NCI-H2196 (cell line): ENCODE measurements around the gene PTPRN2.

ENCODE experiments used
- DNase-seq: peaks from one replicate; lab custom pipeline; 2025; ENCODE audit not compliant: unreplicated experiment; lab: John Stamatoyannopoulos, UW

The PTPRN2 gene

DNA sequence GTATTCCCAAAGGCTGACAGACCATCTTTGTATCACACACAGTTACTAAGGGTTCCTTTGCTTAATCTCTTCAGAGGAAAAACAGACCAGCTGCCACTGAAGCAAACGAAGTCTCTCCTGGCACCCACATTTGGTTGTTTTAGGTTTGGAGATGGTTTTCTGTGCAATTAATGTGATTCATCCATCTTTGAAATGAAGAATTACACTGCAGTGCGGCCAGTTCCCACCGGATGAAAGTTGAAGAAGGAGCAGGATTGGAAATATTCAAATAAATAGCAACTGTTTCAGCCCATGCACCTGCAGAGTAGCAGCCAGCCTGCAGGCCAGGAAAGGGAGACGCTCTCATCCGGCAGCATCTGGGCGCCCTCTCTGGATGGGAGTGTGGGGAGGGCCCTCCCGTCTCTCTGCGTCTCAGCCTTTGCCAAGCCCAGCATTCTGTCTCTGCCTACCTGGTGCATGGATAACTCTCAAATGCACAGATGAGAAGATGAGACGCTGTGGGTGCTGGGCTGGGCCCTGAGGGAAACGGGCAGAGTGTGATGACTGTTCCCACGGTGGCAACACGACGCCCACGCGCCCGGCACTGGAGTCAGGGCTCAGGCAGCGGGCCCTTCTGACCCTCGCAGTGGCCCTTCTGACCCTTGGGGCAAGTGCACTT lies 214.0 kb downstream of the PTPRN2 start:
- DNase-seq, result no peak

DNA sequence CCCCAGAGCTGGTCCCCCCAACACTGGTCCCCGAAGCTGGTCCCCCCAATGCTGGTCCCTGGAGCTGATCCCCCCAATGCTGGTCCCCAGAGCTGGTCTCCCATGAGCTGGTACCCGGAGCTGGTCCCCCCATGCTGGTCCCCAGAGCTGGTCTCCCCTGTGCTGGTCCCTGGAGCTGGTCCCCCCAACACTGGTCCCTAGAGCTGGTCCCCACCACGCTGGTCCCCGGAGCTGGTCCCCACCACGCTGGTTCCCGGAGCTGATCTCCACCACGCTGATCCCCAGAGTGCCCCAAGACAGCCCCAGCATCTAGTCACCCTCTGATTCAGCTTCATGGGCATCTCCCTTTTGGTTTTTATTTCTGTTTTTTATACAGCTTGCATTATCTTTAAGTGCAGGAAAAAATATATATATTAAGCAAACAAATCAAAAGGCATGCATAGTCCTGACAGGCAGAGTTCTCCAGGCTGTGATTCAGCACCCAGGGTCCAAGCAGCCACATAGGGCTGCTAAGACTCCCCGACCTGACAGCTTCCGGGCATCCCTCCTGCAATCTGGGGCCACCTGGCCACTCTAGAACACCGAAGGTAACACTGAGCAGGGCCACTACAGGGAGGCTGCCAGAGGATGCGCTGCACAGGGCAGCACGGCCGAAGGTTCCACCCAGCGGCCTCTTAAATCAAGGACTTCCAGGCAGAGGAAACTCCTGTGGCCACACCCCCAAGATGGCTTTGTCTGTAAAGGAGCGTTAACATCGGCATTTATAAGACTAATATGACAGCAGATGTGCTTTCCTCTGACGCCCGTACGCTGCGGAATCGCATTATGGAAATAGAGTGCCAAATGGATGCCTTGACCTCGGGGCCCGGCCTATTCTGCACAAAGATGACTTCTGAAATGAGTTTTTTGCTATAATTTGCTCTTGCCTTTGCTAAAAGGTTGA lies 215.0 kb downstream of the PTPRN2 start:
- DNase-seq, result no peak

DNA sequence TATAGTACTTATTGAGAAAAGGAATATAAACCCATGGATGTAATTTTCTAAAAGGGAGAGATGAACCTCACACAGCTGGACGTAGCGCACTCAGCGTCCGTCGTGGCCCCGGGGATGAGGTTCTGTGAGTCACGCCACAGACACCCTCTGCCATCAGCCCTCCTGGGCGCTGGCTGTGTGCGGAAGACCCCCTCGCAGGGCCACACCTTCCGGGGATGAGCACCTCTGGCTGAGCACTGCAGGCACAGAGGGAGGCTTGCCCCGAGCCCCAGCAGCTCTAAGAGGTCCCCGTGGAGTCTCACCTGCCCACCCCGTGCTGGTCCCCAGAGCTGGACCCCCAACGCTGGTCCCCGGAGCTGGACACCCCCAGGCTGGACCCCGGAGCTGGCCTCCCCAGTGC lies 215.8 kb downstream of the PTPRN2 start:
- DNase-seq, result no peak

DNA sequence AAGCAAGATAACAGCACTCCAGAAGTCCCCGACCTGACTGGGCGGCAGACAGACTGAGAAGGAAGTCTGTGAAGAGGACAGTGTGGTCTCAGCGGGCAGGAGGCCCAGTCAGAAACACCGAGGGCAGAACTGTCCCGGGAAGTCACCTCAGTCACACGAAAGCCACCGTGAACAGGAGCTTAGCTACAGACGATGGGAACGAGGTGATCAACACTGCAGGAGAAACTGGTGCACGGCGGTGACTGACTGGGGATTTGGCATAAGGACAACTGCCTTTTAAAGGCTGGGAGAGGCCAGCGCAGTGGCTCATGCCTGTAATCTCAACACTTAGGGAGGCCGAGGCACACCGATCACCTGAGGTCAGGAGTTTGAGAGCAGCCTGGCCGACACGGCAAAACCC lies 217.8 kb downstream of the PTPRN2 start:
- no peak for DNase-seq

DNA sequence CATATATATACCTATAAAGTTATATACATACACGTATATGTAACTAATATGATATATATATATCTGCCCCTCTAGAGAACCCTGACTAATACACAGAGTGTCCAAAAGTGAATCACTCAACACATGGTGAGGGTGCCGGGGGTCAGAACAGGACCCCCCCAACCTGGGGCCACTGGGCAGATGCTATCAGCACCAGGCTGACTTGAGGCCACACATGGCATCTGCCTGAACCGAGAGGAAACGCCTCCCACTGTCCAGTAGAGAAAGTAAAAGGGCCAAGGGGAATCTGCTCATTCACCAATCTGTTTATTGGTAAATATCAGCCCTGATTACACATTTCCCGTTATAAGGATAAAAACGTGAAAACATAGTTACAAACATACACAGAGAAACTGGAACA lies 218.3 kb downstream of the PTPRN2 start:
- no peak for DNase-seq

DNA sequence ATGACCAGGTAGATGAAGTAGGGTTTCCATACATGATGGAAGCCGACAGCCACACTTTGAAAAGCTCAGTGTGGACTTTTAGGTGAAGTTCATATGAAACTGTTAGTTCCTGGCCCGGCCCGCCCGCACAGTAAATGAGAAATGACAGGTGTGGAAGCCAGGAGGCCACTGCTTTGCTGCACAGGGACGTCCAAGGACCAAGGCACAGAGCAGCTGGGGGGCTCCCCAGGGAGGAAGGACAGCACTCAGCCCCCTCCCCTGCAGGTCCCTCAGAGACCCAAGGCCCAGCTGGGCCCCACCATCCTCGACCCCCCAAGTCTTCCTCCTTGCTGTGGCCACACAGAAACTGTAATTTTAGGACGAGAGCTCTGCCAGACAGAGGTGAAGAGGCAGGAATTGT lies 219.2 kb downstream of the PTPRN2 start:
- no peak for DNase-seq

DNA sequence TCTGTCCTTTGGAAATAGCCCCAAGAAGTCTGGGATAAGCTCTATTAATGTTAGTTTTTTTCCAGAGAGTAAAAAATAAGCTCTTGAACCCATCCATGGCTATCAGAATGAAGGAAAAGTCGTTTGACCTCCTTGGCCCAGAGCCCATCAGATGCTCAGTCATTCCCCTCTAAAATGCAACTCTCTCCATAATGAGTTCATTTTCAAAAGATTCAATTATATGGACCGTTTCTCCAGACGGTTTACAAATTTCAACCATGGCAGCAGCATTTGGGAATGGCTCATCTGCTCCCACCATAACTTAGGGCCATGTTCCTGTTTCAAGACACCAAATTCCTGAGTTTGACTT lies 220.0 kb downstream of the PTPRN2 start:
- DNase-seq, result no peak

DNA sequence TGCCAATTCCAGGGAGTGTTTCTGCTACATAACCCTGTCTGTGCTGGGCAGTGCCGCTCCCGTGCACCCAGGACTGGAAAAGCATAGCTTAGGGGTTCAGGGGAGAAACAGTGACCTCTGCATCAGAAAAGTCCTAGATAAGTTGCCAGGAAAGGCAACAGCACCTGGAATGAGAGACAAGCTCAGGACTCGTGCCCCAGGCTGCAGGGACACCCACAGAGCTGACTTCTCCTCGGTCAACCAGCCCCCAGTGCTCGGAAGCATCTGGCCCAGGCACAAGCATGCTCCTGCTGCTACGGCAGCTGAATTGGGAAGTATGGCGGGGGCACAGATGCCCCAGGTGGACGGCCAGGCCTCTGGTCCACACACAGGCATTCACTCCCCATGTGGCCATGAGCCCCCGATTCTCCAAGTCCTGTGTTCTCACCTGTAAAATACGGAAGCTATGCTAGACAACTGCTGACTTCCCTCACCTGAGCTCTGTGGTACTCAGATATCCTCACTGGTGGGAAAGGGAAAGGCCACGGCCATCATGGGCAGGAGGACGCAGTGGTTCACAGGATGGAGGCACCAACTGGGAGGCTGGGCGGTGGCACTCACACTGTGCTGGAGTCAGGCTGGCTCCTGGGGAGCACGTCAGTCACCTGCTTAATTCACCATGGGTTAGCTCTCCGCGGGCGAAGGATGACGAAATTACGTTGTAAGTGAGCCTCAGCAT lies 220.5 kb downstream of the PTPRN2 start:
- DNase-seq, result no peak

DNA sequence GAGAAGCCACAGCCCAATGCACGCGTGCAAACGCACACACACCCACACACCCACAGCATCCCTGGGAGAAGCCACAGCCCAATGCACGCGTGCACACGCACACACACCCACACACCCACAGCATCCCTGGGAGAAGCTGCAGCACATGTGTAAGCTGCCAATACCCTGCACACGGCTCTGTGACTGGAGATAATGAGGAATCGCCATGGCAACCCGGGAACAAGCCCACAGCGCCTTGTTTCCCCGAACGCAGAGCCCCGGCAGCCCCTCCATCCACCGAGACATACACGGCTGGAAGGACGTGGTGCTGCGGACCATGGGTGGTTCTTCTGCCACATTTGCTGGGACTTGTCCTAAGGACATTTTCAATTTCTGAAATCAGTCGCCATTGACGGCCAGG lies 221.3 kb downstream of the PTPRN2 start:
- no peak for DNase-seq

DNA sequence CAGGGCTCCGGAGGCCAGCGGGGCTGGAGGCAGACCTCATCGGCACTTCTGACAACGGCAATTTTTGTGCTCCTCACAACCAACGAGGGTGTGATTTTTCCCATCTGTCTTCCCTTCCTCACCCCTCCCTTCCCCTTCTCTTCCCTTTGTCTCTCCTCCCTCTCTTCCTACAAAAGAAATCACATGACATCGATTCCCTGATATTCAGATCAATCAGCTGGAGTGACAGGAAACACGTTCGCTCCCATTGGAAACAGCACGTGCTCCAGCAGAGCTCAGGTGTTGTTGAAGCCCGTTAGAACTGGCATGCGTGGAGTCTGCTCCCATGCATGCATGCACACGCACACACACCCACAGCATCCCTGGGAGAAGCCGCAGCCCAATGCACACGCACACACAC lies 222.4 kb downstream of the PTPRN2 start:
- DNase-seq, result no peak

DNA sequence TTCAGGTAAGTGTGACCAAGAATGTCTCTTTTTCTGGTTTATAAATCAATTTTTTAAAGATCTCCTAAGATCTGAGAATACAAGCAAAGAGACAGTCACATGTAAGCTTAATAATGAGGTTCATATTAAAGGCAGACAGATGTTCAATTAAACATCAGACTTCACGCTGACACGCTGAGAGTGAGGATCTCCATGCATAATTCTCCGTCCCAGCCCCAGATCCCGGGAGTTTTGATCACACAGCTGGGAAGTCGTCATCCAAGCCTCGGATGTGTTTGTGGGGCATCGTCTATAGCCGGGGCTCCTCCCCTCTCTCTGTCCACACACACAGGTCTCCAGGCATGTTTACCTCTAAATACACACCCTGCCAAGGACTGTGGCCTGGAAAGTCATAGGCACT lies 223.2 kb downstream of the PTPRN2 start:
- DNase-seq, result no peak

DNA sequence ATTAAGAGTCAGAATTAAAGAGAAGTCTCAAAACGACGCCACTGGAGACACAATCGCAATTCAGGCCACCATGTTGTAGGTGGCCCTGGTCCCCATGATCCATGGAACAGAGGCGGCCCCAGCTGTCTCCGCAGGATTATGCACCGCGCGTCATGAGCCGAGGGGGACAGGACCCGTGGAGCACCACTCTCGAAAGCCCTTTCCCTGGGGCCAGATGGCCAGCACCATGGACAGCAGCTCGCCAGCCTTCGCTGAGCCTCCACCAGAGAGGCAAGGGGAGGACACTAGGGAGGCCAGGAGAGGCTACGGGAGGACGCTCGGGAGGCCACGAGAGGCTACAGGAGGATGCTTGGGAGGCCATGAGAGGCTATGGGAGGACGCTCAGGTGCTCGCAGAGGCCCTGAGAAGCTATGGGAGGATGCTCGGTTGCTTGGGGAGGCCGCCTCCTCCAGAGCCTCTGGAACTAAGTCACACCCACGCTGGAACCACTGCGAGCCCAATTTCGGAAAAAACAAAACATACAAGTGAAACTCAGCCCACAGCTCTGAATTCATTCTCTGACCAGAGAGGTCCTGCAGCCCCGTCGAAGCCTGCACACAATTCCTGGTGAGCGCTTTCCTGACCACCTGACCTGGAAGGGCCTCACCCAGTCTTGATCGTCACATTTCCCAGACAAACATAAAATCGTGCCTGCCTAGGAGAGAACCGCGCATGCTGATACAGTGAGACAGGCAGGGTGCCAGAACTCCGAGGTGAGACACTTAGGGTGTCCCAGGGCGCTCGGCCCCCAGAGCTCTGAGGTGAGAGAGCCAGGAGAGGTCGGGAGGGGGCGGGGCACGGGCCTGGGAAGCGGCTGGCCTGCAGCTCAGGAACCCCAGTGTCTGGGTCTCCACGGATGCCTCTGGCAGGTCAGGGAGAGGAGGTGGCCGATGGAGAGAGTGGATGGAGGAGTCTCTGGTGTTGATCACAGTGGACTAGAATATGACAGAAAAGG lies 224.4 kb downstream of the PTPRN2 start:
- no peak for DNase-seq

DNA sequence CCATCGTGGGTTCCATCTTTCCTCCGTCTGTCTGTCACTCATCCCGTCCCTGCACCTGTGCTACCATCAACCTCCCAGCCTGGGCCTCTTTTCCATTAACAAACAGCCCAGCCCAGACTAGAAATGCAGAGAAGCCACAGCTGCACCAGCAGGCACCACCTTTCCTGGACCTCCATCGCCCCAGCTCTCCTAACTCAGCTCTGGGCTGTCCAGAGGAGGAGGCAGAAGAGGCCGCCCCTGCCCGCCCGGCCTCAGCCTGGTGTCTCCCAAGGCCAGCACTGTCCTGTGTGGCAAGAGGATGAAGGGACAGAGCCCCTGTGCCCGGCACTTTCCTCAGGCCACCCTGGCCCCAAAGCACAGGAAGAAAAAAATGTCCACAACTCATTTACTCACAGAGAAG lies 225.6 kb downstream of the PTPRN2 start:
- no peak for DNase-seq

DNA sequence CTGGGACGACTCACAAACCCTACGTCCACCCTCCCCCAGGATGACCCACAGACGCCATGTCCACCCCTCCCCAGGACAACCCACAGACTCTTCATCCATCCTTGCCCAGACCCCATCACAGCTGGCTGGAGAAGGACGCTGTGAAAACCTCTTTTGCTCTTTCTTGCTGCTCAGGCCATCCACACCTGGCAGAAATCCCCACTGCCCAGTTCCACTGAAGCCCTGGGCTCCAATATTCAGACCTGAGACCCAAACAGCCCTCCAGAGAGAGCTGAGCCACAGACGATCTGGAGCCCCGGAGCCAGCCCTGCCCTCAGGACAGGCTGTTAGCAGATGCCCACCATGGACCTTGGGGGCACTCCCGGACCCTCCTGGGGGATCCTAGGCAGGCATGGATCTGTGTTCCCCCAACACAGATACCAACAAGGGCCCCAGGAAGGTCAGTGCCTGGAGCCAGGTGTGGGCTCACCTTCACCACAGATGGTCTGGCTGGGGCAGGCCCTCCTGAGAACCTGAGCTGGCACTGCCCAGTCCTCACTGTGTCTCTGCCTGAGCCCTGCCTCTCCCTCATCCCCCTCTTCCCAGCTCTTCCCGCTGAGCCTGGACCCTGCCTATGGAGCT lies 226.2 kb downstream of the PTPRN2 start:
- no peak for DNase-seq

DNA sequence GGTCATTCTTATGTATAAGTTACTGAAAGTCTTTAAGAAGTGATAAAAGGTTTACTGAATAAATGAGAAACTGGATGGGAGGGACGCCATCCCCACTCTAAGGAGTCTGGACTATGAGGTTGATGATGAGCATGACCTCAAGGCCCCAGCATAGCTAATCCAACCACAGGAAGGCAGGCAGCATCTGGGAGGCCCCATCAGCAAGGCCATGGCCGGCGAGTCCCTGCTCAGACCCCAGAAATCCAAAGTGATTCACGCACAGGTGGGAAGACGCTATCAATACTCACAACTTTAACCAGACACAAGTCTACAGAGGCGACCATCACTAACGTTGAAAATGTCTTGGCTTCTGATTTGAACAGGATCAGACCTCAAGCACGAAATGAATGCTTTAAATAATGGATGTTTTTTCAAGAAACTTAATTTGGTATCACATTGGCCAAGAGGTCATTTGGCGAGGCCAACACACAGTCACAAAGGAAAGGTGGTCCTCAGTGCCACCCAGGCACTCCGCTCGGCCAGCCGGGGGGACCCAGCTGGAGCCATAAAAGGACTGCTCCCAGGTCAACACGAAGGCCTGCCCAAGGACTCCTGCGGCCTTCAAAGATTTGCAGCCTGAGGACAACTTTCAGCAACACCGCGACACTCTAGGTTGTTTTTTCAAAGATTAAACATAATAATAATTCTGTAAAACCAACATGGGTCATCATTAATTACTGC lies 228.5 kb downstream of the PTPRN2 start:
- DNase-seq, result no peak

DNA sequence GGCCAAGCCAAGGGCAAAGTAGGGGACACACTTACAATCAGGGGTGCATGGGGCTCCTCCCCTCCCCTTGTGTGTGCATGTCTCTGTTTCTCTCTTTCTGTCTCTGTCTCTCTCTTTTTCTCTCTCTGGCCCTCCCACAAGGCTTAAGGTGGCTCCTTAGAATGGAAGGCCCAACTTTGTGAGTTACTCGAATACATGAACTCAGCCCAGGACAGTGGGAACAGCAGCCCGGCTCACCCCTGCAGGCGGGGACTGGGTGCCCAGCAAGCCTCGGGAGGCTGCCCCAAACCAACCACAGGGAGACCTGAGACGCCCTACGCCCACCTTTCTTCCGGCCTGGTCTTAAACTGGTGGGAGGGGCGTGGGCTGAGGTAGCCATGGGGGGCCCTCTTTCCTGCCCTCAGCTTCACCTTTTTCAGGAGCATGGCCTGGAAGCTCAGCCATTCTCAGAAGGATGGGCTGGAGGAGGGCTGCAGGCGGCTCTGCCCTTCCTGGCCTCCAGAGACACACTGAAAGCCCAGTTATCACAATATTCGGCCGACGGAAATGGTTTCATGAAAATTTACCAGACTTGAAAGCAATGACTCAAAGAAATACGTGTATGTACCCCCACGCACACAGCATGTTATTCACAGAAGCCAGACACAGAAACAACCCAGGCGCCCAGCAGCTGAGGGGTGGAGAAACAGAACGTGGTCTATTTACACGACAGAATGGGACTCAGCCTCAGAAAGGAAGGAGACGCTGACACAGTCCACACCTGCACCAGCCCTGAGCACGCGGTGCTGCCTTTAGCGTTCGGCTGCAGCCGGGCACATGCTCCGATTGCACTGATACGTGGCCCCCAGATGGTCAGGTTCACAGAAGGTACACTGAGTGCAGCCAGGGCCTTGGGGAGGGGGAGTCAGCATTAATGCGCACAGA lies 229.5 kb downstream of the PTPRN2 start:
- no peak for DNase-seq

DNA sequence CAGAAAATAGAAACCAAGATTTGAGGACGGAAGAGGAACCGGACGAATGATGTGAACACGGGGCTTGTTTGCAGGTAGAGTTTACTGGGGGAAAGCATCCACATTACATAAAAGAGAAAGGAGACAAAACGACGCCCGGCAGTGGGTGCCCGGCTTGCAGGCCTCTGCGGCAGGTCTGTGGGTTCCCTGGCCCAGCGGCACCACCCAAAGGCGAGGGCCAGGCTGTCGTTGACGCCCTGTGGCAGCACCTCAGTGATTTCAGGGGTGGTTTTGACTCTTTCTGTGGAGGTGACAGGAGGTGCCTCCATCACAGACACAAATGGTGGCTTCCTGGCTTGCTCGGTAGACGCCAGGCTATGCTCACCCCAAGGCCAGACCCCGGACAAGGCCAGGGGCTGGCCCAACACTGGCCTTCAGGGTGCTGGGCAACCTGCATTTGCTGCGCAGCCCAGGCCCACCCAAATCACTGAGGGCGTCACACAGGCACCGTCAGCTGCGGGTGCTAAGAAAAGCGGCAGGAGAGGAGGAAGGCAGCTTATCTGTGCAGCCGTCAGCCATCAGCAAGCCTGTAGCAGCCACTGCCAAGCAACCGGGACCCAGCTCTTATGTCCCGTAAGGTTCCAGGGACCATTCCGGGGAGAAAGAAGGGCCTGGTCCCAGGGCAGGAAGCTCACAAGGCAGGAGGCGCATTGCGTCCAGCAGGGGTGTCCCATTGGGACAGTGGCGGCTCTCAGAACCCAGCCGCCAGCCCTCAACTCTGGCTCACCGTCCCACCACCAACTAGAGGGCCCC lies 230.3 kb downstream of the PTPRN2 start:
- DNase-seq, result no peak

DNA sequence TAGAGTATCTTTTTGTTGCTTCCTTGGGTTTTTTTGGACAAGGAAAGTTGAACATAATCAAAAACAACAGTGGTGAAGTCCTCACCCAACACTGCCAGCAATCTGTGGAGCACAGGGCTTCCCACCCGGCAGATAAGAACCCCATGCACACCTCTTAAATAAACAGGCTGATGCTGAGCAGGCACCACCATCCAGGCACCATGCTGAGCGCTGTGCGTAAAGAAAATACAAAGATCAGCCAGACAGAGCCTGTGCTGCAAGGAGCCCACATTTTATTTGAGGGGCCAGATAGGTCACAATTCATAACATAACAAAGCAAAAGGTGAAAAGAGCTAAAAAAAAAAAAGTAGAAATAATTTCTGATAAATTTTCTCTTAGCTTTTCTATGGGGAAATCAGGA lies 231.2 kb downstream of the PTPRN2 start:
- DNase-seq, result no peak
